Hepatic stellate cell (primary cell): ENCODE measurements around the gene FLVCR2.
"Not testable (repeated sequence)": the region's sequence is repeated elsewhere in the genome, so short reads cannot be mapped to it uniquely, and the experiment has no call there.

ENCODE experiments used
- DNase-seq: peaks from one replicate; pipeline ENCODE4 v3.0.0; 2011; ENCODE audit warnings: low spot score

Gene FLVCR2

DNA sequence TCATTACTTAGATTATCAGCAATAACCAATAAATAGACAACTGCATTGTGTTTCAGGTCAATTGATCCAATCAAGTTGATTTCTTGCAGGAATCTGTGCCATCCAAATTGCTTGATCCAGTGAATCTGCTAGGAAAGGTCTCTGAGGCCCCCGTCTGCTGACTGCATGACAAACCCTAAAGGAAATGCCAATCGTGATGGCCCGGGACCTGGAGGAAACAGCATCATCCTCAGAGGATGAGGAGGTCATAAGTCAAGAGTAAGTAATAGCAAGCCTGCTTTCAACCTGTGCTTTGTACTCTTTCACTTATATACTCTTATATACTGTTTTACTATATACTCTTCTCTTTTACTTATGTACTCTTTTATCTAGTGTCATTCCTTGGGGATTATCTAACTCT is 84.5 kb downstream of the FLVCR2 start:
- DNase-seq = no peak

DNA sequence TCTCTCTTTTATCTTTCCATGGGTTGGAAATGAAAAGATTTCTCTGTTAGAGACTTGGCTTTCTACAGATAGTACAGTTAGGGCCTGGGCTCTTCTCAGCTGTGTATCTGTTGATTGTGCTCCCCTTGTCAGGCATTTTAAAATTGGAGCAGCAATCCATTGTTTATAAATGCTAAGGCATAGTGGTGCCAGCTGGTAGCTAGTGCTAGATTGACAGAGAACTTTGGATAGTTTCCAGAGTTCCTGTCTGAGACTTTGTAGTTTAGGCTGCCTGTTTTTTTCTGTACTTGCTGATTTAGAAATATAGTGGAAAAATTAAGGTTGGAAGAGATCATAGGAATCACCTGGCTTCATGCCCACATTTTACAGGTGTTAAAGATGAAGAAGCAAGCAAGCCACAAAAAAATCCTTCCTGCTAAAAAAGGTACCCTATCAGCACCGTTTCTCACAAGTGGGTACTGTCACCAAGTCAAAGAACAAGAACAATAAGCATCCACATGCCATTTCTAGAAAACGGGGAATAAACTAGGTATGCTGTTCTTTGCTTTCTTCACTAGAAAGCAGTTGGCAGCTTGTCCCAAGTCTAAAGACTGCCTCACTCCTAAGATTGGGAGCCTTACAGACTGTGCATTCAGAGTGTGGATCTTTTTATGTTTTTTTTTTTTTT is 88.8 kb downstream of the FLVCR2 start:
- no peak for DNase-seq

DNA sequence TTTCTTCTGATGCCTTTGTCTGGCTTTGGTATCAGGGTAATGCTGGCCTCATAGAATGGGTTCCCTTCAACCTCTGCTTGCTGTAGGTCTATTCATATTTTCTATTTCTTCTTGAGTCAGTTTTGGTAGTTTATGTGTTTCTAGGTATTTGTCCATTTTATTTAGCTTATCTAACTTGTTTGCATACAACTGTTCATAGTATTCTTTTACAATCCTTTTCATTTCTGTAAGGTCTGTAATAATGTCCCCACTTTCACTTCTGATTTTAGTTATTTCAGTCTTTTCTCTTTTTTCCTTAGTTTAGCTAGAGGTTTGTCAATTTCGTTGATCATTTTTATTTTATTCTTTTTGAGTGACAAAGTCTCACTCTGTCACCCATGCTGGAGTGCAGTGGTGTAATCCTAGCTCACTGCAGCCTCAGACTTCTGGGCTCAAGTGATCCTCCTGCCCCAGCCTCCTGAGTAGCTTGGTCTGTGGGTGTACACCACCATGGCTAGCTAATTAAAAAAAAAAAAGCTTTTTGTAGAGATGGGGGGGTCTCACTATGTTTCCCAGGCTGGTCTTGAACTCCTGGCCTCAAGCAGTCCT is 94.3 kb downstream of the FLVCR2 start:
- DNase-seq = no peak

- no peak for DNase-seq
Measured at GRCh38 chr14:75673345-75674035, 95.1 kb downstream of the FLVCR2 start.

DNA sequence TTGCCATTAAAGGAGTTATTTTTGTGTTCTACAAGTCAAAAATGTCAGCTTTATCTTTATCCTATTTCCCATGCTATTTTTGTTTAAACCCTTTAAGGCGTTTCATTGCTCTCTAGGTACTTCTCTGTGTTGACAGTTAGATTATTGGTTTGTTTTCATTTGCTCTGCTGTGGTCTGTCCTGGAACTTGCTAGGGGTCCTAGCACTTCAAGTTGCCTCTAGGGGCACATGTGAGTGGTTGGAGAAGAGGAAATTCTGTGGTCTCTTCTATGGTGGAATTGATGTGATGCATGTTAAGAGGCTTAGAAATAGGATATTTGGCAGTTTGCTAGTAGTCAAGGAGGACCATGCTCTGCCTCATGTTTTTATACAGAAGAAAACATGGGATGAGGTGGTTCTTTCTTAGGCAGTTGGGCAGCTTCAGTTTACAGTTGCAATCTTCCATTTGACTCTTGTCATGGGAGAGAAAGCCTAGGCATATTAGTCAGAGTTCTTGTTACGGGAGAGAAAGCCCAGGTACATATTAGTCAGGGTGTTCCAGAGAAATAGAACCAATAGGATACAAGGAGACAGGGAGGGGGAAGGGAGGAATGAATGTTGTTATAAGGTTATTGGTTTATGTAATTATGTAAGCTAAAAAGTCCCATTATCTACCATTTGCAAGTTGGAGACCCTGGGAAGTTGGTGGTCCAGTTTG is 97.0 kb downstream of the FLVCR2 start:
- DNase-seq = no peak

GRCh38 chr14:75685910-75686309 is 107.5 kb downstream of the FLVCR2 start:
- DNase-seq = no peak

DNA sequence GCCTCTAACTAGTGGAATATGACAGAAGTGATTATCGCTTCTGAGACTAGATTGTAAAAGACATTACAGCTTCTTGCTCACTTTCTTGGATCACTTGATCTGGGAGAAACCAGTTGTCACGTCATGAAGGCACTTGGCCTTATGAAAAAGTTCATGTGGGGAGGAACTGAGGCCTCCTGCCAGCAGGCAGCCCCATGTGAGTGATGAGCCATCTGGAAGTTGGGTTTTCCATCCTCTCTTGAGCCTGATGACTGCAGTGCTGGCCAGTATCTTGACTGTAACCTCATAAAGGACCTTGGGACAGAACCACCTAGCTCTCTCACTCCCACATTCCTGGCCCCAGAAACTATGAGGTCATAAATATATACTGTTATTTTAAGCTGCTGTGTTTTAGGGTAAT is 110.6 kb downstream of the FLVCR2 start:
- DNase-seq = no peak

DNA sequence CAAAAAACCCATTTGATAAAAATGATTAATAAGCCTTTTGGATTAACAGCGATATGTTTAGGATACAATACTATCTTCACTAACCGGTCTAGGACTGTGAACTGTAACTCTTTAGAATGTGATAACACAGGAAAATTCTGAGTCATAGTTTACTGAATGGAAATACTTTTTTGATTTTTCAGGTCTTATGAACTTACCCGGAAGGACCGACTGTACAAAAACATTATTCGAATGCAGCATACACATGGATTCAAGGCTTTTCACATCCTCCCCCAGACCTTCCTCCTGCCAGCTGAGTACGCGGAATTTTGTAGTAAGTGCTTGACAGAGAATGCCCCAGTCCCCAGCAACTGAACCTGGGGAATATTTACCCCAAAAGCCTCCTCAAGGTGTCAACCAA is 111.6 kb downstream of the FLVCR2 start:
- no peak for DNase-seq

GRCh38 chr14:75695025-75695424 is 116.6 kb downstream of the FLVCR2 start:
- not testable (repeated sequence) for DNase-seq

DNA sequence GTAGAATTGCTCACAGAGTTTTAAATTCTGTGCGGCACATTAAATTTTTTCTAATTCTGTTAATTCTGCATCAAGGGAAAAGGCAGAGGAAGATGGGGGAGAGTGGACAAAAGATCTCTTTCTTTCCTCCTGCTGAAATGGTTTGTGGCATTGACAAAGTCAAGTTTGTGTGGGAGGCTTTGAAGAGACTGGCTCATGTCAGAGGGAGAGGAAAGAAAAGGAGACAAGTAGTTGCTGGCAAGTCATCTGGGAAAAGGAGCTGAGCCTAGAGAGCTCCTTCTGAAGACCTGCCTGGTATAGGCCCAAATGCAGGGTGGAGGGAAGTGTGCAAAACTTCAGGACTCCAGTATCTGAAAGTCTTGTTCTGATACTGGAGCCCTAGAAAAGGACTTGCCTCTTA is 119.0 kb downstream of the FLVCR2 start:
- DNase-seq = no peak
